Mesendoderm (in vitro differentiated cells): ENCODE measurements around the gene DOP1A.

ENCODE experiments used
- DNase-seq: peaks from one replicate; pipeline ENCODE4 v3.0.0; 2013
- H2AK5ac ChIP-seq: 2 replicates; pipeline ENCODE4 v1.6.1; 2013; ENCODE audit warnings: low read length, inconsistent platforms
- H2BK120ac ChIP-seq: 2 replicates; pipeline ENCODE4 v1.6.1; 2013; ENCODE audit warnings: low read depth, mild to moderate bottlenecking, low read length, moderate library complexity, mixed read lengths
- H2BK15ac ChIP-seq: replicated peaks from 2 replicates; pipeline ENCODE4 v1.6.1; 2013; ENCODE audit warnings: low read depth, mild to moderate bottlenecking, moderate library complexity
- H2BK5ac ChIP-seq: 2 replicates; pipeline ENCODE4 v1.6.1; 2013; ENCODE audit warnings: low read length, inconsistent platforms
- H3K18ac ChIP-seq: 2 replicates; pipeline ENCODE4 v1.6.1; 2013; ENCODE audit warnings: mild to moderate bottlenecking, low read length, mixed read lengths
- H3K23ac ChIP-seq: one replicate; pipeline ENCODE4 v1.6.1; 2013; ENCODE audit warnings: low read length
- H3K27ac ChIP-seq: 2 replicates; pipeline ENCODE4 v1.5.1; 2013; ENCODE audit warnings: low read depth, mild to moderate bottlenecking, inconsistent platforms, low read length, moderate library complexity
- H3K27me3 ChIP-seq: 2 replicates; pipeline ENCODE4 v1.6.1; 2013; ENCODE audit warnings: low read length, control low read depth, mild to moderate bottlenecking, inconsistent platforms; ENCODE audit not compliant: insufficient read depth, poor library complexity
- H3K36me3 ChIP-seq: 2 replicates; pipeline ENCODE4 v1.6.1; 2013; ENCODE audit warnings: low read length, inconsistent platforms; ENCODE audit not compliant: control insufficient read depth, insufficient read depth
- H3K4ac ChIP-seq: one replicate; pipeline ENCODE4 v1.6.1; 2013; ENCODE audit warnings: low read depth, mild to moderate bottlenecking, low read length, moderate library complexity
- H3K4me1 ChIP-seq: 2 replicates; pipeline ENCODE4 v1.6.1; 2013; ENCODE audit warnings: low read depth, low read length, inconsistent platforms; ENCODE audit not compliant: control insufficient read depth
- H3K4me2 ChIP-seq: 2 replicates; pipeline ENCODE4 v1.6.1; 2013; ENCODE audit warnings: low read length
- H3K4me3 ChIP-seq: 2 replicates; pipeline ENCODE4 v1.5.1; 2013; ENCODE audit warnings: mild to moderate bottlenecking, low read length
- H3K56ac ChIP-seq: one replicate; pipeline ENCODE4 v1.6.1; 2013; ENCODE audit warnings: low read length
- H3K79me1 ChIP-seq: 2 replicates; pipeline ENCODE4 v1.6.1; 2013; ENCODE audit warnings: low read length, inconsistent platforms
- H3K79me2 ChIP-seq: 2 replicates; pipeline ENCODE4 v1.6.1; 2013; ENCODE audit warnings: mild to moderate bottlenecking, low read length; ENCODE audit not compliant: control insufficient read depth, insufficient read depth
- H3K9ac ChIP-seq: 2 replicates; pipeline ENCODE4 v1.6.1; 2013; ENCODE audit warnings: low read length, inconsistent platforms
- H4K5ac ChIP-seq: one replicate; pipeline ENCODE4 v1.6.1; 2013; ENCODE audit warnings: low read length
- H4K8ac ChIP-seq: one replicate; pipeline ENCODE4 v1.6.1; 2013; ENCODE audit warnings: low read depth, mild to moderate bottlenecking, control low read depth, low read length, moderate library complexity
- WGBS: extraction: QIAGEN DNeasy Blood & Tissue Kit; methylation state at CpG from one replicate; pipeline ENCODE4 v1.1.7; 2013; ENCODE audit warnings: low lambda C conversion rate, missing lambda C conversion rate; ENCODE audit not compliant: insufficient coverage; ENCODE audit errors: extremely low coverage; 5-methylcytosine and 5-hydroxymethylcytosine counted together

DOP1A gene

GRCh38 chr6:83138758-83139157, 71.3 kb downstream of the DOP1A start:
- no peak overlapping the region for H3K23ac ChIP-seq
- H3K79me1 ChIP-seq, result no peaks in the 10 kb centered on the region
- no peak overlapping the region for H2BK120ac ChIP-seq
- no peak overlapping the region for H3K56ac ChIP-seq
- no peak overlapping the region for H3K4me2 ChIP-seq
- no peaks in the 10 kb centered on the region for H3K36me3 ChIP-seq
- H3K9ac ChIP-seq, result no peak overlapping the region
- H3K27me3 ChIP-seq, result no peaks in the 10 kb centered on the region
- H3K4me3 ChIP-seq, result no peak overlapping the region
- WGBS, result no CpG with 5 or more reads among the region's 3 CpGs
- H4K5ac ChIP-seq, result no peak overlapping the region
- no peaks in the 10 kb centered on the region for H3K4me1 ChIP-seq
- no peak overlapping the region for H3K4ac ChIP-seq
- H3K18ac ChIP-seq, result no peak overlapping the region
- no peaks in the 10 kb centered on the region for H3K79me2 ChIP-seq
- DNase-seq, result no peak
- no peak overlapping the region for H2AK5ac ChIP-seq
- H4K8ac ChIP-seq, result no peak overlapping the region
- no peak overlapping the region for H2BK15ac ChIP-seq
- no peak overlapping the region for H2BK5ac ChIP-seq
- no peak overlapping the region for H3K27ac ChIP-seq

- H3K4me1 ChIP-seq, result no peaks in the 10 kb centered on the region
- no peak overlapping the region for H2BK15ac ChIP-seq
- no CpG with 5 or more reads among the region's 2 CpGs for WGBS
- H4K8ac ChIP-seq, result no peak overlapping the region
- H3K23ac ChIP-seq, result no peak overlapping the region
- H3K79me1 ChIP-seq, result no peaks in the 10 kb centered on the region
- H3K18ac ChIP-seq, result no peak overlapping the region
- peak; percentile 25 for DNase-seq
- H2BK120ac ChIP-seq, result no peak overlapping the region
- no peak overlapping the region for H3K4ac ChIP-seq
- no peaks in the 10 kb centered on the region for H3K27me3 ChIP-seq
- H3K4me2 ChIP-seq, result no peak overlapping the region
- no peak overlapping the region for H2AK5ac ChIP-seq
- no peaks in the 10 kb centered on the region for H3K36me3 ChIP-seq
- no peaks in the 10 kb centered on the region for H3K79me2 ChIP-seq
- no peak overlapping the region for H3K4me3 ChIP-seq
- H3K9ac ChIP-seq, result no peak overlapping the region
- no peak overlapping the region for H4K5ac ChIP-seq
- no peak overlapping the region for H3K56ac ChIP-seq
- no peak overlapping the region for H3K27ac ChIP-seq
- no peak overlapping the region for H2BK5ac ChIP-seq
Measured at GRCh38 chr6:83151114-83151513, 83.6 kb downstream of the DOP1A start.

- H3K79me2 ChIP-seq, result no peaks in the 10 kb centered on the region
- no peak overlapping the region for H2BK15ac ChIP-seq
- no peak overlapping the region for H3K18ac ChIP-seq
- H3K27ac ChIP-seq, result no peak overlapping the region
- H2BK5ac ChIP-seq, result no peak overlapping the region
- no peak overlapping the region for H3K56ac ChIP-seq
- no peaks in the 10 kb centered on the region for H3K79me1 ChIP-seq
- H3K4me3 ChIP-seq, result no peak overlapping the region
- H3K4ac ChIP-seq, result no peak overlapping the region
- no peaks in the 10 kb centered on the region for H3K4me1 ChIP-seq
- no peaks in the 10 kb centered on the region for H3K27me3 ChIP-seq
- no peak overlapping the region for H2AK5ac ChIP-seq
- H4K8ac ChIP-seq, result no peak overlapping the region
- H3K4me2 ChIP-seq, result no peak overlapping the region
- H3K36me3 ChIP-seq, result no peaks in the 10 kb centered on the region
- H3K23ac ChIP-seq, result no peak overlapping the region
- WGBS, result no CpG with 5 or more reads among the region's 1 CpG
- DNase-seq, result no peak
- no peak overlapping the region for H4K5ac ChIP-seq
- H2BK120ac ChIP-seq, result no peak overlapping the region
- no peak overlapping the region for H3K9ac ChIP-seq
Measured at GRCh38 chr6:83152913-83153312, 85.4 kb downstream of the DOP1A start.

- no peak overlapping the region for H4K8ac ChIP-seq
- no peaks in the 10 kb centered on the region for H3K79me2 ChIP-seq
- no peaks in the 10 kb centered on the region for H3K27me3 ChIP-seq
- H2BK120ac ChIP-seq, result no peak overlapping the region
- no peak overlapping the region for H2BK15ac ChIP-seq
- H3K79me1 ChIP-seq, result no peaks in the 10 kb centered on the region
- H4K5ac ChIP-seq, result no peak overlapping the region
- H3K27ac ChIP-seq, result no peak overlapping the region
- H3K23ac ChIP-seq, result no peak overlapping the region
- no peak overlapping the region for H3K4ac ChIP-seq
- no peak overlapping the region for H3K18ac ChIP-seq
- no peak overlapping the region for H2BK5ac ChIP-seq
- no peak for DNase-seq
- H2AK5ac ChIP-seq, result no peak overlapping the region
- H3K4me2 ChIP-seq, result no peak overlapping the region
- no peak overlapping the region for H3K4me3 ChIP-seq
- no peak overlapping the region for H3K9ac ChIP-seq
- no peak overlapping the region for H3K56ac ChIP-seq
- H3K4me1 ChIP-seq, result no peaks in the 10 kb centered on the region
- H3K36me3 ChIP-seq, result no peaks in the 10 kb centered on the region
- no CpG with 5 or more reads among the region's 4 CpGs for WGBS
Measured at GRCh38 chr6:83153883-83154521, 86.5 kb downstream of the DOP1A start.

GRCh38 chr6:83155794-83156193, 88.3 kb downstream of the DOP1A start:
- no peaks in the 10 kb centered on the region for H3K27me3 ChIP-seq
- H4K8ac ChIP-seq, result no peak overlapping the region
- no peak overlapping the region for H4K5ac ChIP-seq
- no peak overlapping the region for H3K4me2 ChIP-seq
- no peak overlapping the region for H3K9ac ChIP-seq
- H3K56ac ChIP-seq, result no peak overlapping the region
- H3K27ac ChIP-seq, result no peak overlapping the region
- no peaks in the 10 kb centered on the region for H3K4me1 ChIP-seq
- no CpG with 5 or more reads among the region's 2 CpGs for WGBS
- no peaks in the 10 kb centered on the region for H3K79me1 ChIP-seq
- H2BK5ac ChIP-seq, result no peak overlapping the region
- H3K79me2 ChIP-seq, result no peaks in the 10 kb centered on the region
- no peak overlapping the region for H2AK5ac ChIP-seq
- no peak overlapping the region for H3K4me3 ChIP-seq
- no peak overlapping the region for H2BK15ac ChIP-seq
- no peak for DNase-seq
- no peak overlapping the region for H3K4ac ChIP-seq
- no peak overlapping the region for H3K18ac ChIP-seq
- no peak overlapping the region for H2BK120ac ChIP-seq
- H3K23ac ChIP-seq, result no peak overlapping the region
- no peaks in the 10 kb centered on the region for H3K36me3 ChIP-seq

- H3K79me1 ChIP-seq, result no peaks in the 10 kb centered on the region
- H3K23ac ChIP-seq, result no peak overlapping the region
- H3K79me2 ChIP-seq, result no peaks in the 10 kb centered on the region
- no peak overlapping the region for H4K8ac ChIP-seq
- no peak overlapping the region for H3K27ac ChIP-seq
- H2AK5ac ChIP-seq, result no peak overlapping the region
- H3K4ac ChIP-seq, result no peak overlapping the region
- no peak overlapping the region for H3K4me3 ChIP-seq
- H2BK5ac ChIP-seq, result no peak overlapping the region
- no peak overlapping the region for H4K5ac ChIP-seq
- H3K4me2 ChIP-seq, result no peak overlapping the region
- H3K18ac ChIP-seq, result no peak overlapping the region
- H3K36me3 ChIP-seq, result no peaks in the 10 kb centered on the region
- no peaks in the 10 kb centered on the region for H3K4me1 ChIP-seq
- no peak overlapping the region for H2BK120ac ChIP-seq
- DNase-seq, result peak; percentile 3
- no peak overlapping the region for H3K56ac ChIP-seq
- H3K27me3 ChIP-seq, result no peaks in the 10 kb centered on the region
- no peak overlapping the region for H2BK15ac ChIP-seq
- no CpG with 5 or more reads among the region's 1 CpG for WGBS
- H3K9ac ChIP-seq, result no peak overlapping the region
Measured at GRCh38 chr6:83160167-83160566, 92.7 kb downstream of the DOP1A start.
